DND-41 (cell line): Measurements from ENCODE around the gene POU3F2.

Source experiments
- ATAC-seq: fragments of 200-7000 bp; cut with Tn5 transposase; 3 replicates; pipeline ENCODE4 v1.9.1; 2021; ENCODE audit warnings: low read depth; ENCODE audit not compliant: insufficient read depth
- DNase-seq: peaks from one replicate; pipeline ENCODE4 v3.0.0-alpha.2; 2020
- H2AFZ ChIP-seq: 2 replicates; pipeline ENCODE4 v1.6.0; 2012; ENCODE audit warnings: low read depth, low read length
- H3K27ac ChIP-seq: 2 replicates; pipeline ENCODE4 v1.5.1; 2012; ENCODE audit warnings: low read length, inconsistent platforms
- H3K27me3 ChIP-seq: fragments of 200-600 bp; sonication (generic); 2 replicates; pipeline ENCODE4 v1.6.0; 2012; ENCODE audit warnings: low read length, mild to moderate bottlenecking, inconsistent platforms; ENCODE audit not compliant: insufficient read depth, poor library complexity
- H3K36me3 ChIP-seq: 2 replicates; pipeline ENCODE4 v1.5.1; 2012; ENCODE audit warnings: low read length, inconsistent platforms; ENCODE audit not compliant: insufficient read depth
- H3K4me1 ChIP-seq: 2 replicates; pipeline ENCODE4 v1.5.1; 2012; ENCODE audit warnings: mild to moderate bottlenecking, low read length; ENCODE audit not compliant: insufficient read depth
- H3K4me2 ChIP-seq: 2 replicates; pipeline ENCODE4 v1.6.0; 2012; ENCODE audit warnings: mild to moderate bottlenecking, moderate library complexity, low read length, inconsistent platforms; ENCODE audit not compliant: insufficient read depth
- H3K4me3 ChIP-seq, 2 experiments: fragments of 200-600 bp in 1 of 2; shearing (Covaris generic) in 1 of 2; 2 replicates each; pipeline ENCODE4 v1.5.1; 2012 to 2016; ENCODE audit warnings: inconsistent platforms in 2 of 2, low read length in 2 of 2, mild to moderate bottlenecking in 2 of 2, low read depth in 1 of 2, moderate library complexity in 1 of 2
- H3K79me2 ChIP-seq: 2 replicates; pipeline ENCODE4 v1.6.0; 2012; ENCODE audit warnings: low read length, inconsistent platforms; ENCODE audit not compliant: insufficient read depth
- H3K9ac ChIP-seq: 2 replicates; pipeline ENCODE4 v1.6.0; 2012; ENCODE audit warnings: low read depth, mild to moderate bottlenecking, inconsistent platforms, low read length, moderate library complexity
- H3K9me3 ChIP-seq: 2 replicates; pipeline ENCODE4 v1.5.1; 2012; ENCODE audit warnings: low read length, moderate library complexity, mild to moderate bottlenecking, inconsistent platforms; ENCODE audit not compliant: insufficient read depth, severe bottlenecking
- H4K20me1 ChIP-seq: 2 replicates; pipeline ENCODE4 v1.6.0; 2012; ENCODE audit warnings: low read length; ENCODE audit not compliant: insufficient read depth
- CTCF ChIP-seq: IDR thresholded peaks from 2 replicates; pipeline ENCODE4 v1.5.1; 2012; ENCODE audit warnings: borderline replicate concordance, low read length, moderate library complexity, mild to moderate bottlenecking; ENCODE audit not compliant: poor library complexity, severe bottlenecking; ENCODE audit errors: extremely low read depth
- EZH2 ChIP-seq: IDR thresholded peaks from 3 replicates; pipeline ENCODE4 v1.6.1; 2012; ENCODE audit warnings: borderline replicate concordance, low read depth, mild to moderate bottlenecking, moderate library complexity, low read length, inconsistent platforms; ENCODE audit not compliant: severe bottlenecking

Gene POU3F2

GRCh38 chr6:98864497-98864896 is 30.1 kb downstream of the POU3F2 start:
- Histone ChIP-seq H3K79me2 (no peaks in the 10 kb centered on the region), H3K27me3 (no peaks in the 10 kb centered on the region), H2AFZ (no peak overlapping the region), H4K20me1 (no peaks in the 10 kb centered on the region), H3K9ac (no peak overlapping the region), H3K36me3 (peaks cover 3% of the 10 kb centered on the region; the same call in 1 of the 2 replicates), H3K9me3 (no peaks in the 10 kb centered on the region), H3K27ac (no peak overlapping the region), H3K4me1 (no peaks in the 10 kb centered on the region), H3K4me2 (no peak overlapping the region), H3K4me3 (no peak overlapping the region)
- ATAC-seq (no peak), DNase-seq (no peak)
- TF ChIP-seq CTCF (no peak), EZH2 (no peak)

GRCh38 chr6:98871057-98871456 is 36.7 kb downstream of the POU3F2 start:
- Histone ChIP-seq H3K27ac (no peak overlapping the region), H3K4me3 (no peak overlapping the region), H3K79me2 (no peaks in the 10 kb centered on the region), H4K20me1 (no peaks in the 10 kb centered on the region), H3K36me3 (peaks cover 26% of the 10 kb centered on the region), H2AFZ (no peak overlapping the region), H3K27me3 (no peaks in the 10 kb centered on the region), H3K4me2 (no peak overlapping the region), H3K9ac (no peak overlapping the region), H3K9me3 (no peaks in the 10 kb centered on the region), H3K4me1 (no peaks in the 10 kb centered on the region)
- no peak for ATAC-seq
- TF ChIP-seq EZH2 (no peak), CTCF (no peak)
- no peak for DNase-seq

- Histone ChIP-seq H4K20me1 (no peaks in the 10 kb centered on the region), H3K4me2 (no peak overlapping the region), H3K27me3 (no peaks in the 10 kb centered on the region), H3K9me3 (no peaks in the 10 kb centered on the region), H3K79me2 (no peaks in the 10 kb centered on the region), H3K27ac (no peak overlapping the region), H3K4me3 (no peak overlapping the region), H3K4me1 (no peaks in the 10 kb centered on the region), H2AFZ (no peak overlapping the region), H3K36me3 (peaks cover 31% of the 10 kb centered on the region), H3K9ac (no peak overlapping the region)
- TF ChIP-seq EZH2 (no peak), CTCF (no peak)
- no peak for DNase-seq
- no peak for ATAC-seq
These were observed 37.4 kb downstream of the POU3F2 start for GRCh38 chr6:98871821-98872220.

- Histone ChIP-seq H3K27me3 (no peaks in the 10 kb centered on the region), H3K4me2 (no peak overlapping the region), H2AFZ (no peak overlapping the region), H3K36me3 (peaks cover 40% of the 10 kb centered on the region), H3K27ac (no peak overlapping the region), H4K20me1 (no peaks in the 10 kb centered on the region), H3K9ac (no peak overlapping the region), H3K4me1 (no peaks in the 10 kb centered on the region), H3K79me2 (no peaks in the 10 kb centered on the region), H3K9me3 (no peaks in the 10 kb centered on the region), H3K4me3 (no peak overlapping the region)
- DNase-seq (no peak), ATAC-seq (no peak)
- no peak for TF ChIP-seq EZH2
- TF ChIP-seq CTCF: no peak
These were observed 41.0 kb downstream of the POU3F2 start for GRCh38 chr6:98875375-98875774.
